Gastrocnemius medialis (tissue), 4 donors: ENCODE data around the gene CCR3.

Source experiments
- CTCF ChIP-seq, 5 experiments: fragments of 450-650 bp in 3 of 5; fragments of 200-600 bp in 2 of 5; sonication (generic) in 2 of 5; IDR thresholded peaks in 4 of 5; conservative IDR thresholded peaks in 1 of 5; 1 replicate in 4 of 5; 2 replicates in 1 of 5; pipeline ENCODE4 v1.5.1; 2016 to 2019; ENCODE audit warnings: antibody characterized with exemption in 5 of 5, mild to moderate bottlenecking in 3 of 5, moderate library complexity in 3 of 5
- POLR2A ChIP-seq, 2 donors: fragments of 450-650 bp; IDR thresholded peaks; one replicate each; pipeline ENCODE4 v1.6.1; 2017; ENCODE audit warnings: antibody characterized with exemption in 2 of 2, mild to moderate bottlenecking in 2 of 2, moderate library complexity in 2 of 2

GRCh38 chr3:46284981-46285683, 42.9 kb downstream of the CCR3 start:
- TF ChIP-seq CTCF (IDR thresholded peaks at IDR 0.05 in 4 of 5, conservative IDR thresholded peaks at IDR 0.05 in 1 of 5) (no peak), POLR2A (IDR thresholded peaks at IDR 0.05) (no peak)
